Epidermal melanocyte (primary cell): ENCODE data around the gene PRR23E.
A peak's percentile ranks its signal among the peaks of the same experiment; 100 is the strongest.

ENCODE experiments used
- DNase-seq: peaks from one replicate; pipeline ENCODE4 v3.0.0; 2011; ENCODE audit warnings: low spot score; ENCODE audit not compliant: insufficient read length

The PRR23E gene

GRCh38 chr3:127164615-127165014, 28.3 kb upstream of the PRR23E start:
- DNase-seq = no peak

- no peak for DNase-seq
Observed at GRCh38 chr3:127165036-127165435, 27.9 kb upstream of the PRR23E start.

GRCh38 chr3:127165694-127166485, 27.0 kb upstream of the PRR23E start:
- no peak for DNase-seq

- no peak for DNase-seq
Observed at GRCh38 chr3:127166501-127167065, 26.3 kb upstream of the PRR23E start.

- DNase-seq = no peak
Observed at GRCh38 chr3:127167315-127168043, 25.5 kb upstream of the PRR23E start.

GRCh38 chr3:127168271-127168670, 24.7 kb upstream of the PRR23E start:
- no peak for DNase-seq

- no peak for DNase-seq
Observed at GRCh38 chr3:127170814-127171213, 22.1 kb upstream of the PRR23E start.

- no peak for DNase-seq
Observed at GRCh38 chr3:127171320-127171719, 21.6 kb upstream of the PRR23E start.

- no peak for DNase-seq
Observed at GRCh38 chr3:127171721-127172120, 21.2 kb upstream of the PRR23E start.

- no peak for DNase-seq
Observed at GRCh38 chr3:127172211-127172610, 20.7 kb upstream of the PRR23E start.

- DNase-seq = peak; percentile 40
Observed at GRCh38 chr3:127172781-127173515, 20.0 kb upstream of the PRR23E start.

GRCh38 chr3:127173516-127174166, 19.3 kb upstream of the PRR23E start:
- no peak for DNase-seq

- DNase-seq = no peak
Observed at GRCh38 chr3:127174284-127174683, 18.6 kb upstream of the PRR23E start.

GRCh38 chr3:127174715-127175140, 18.2 kb upstream of the PRR23E start:
- DNase-seq = no peak

GRCh38 chr3:127175272-127175671, 17.7 kb upstream of the PRR23E start:
- DNase-seq = no peak

GRCh38 chr3:127177226-127177625, 15.7 kb upstream of the PRR23E start:
- DNase-seq = no peak

GRCh38 chr3:127180859-127181258, 12.1 kb upstream of the PRR23E start:
- DNase-seq = no peak

GRCh38 chr3:127182431-127182830, 10.5 kb upstream of the PRR23E start:
- no peak for DNase-seq

GRCh38 chr3:127182848-127183714, 9.8 kb upstream of the PRR23E start:
- DNase-seq = no peak
